Psoas muscle (tissue), 8 donors: ENCODE data around the gene EMC8. TPM values are rescaled to one million over a fixed set of nuclear protein-coding genes. Genes with fewer than 3 reads are reported as not detected.

Experiments
- ATAC-seq, 4 donors: fragments of 200-7000 bp; cut with Tn5 transposase; one replicate each; pipeline ENCODE4 v1.9.1; 2020; ENCODE audit warnings: moderate library complexity in 3 of 4, mild to moderate bottlenecking in 2 of 4
- DNase-seq, 2 donors: peaks; one replicate each; pipeline ENCODE4 v3.0.0-alpha.2; 2020
- H3K27ac ChIP-seq: fragments of 200-600 bp; one replicate; pipeline ENCODE4 v1.8.0; 2022
- H3K27me3 ChIP-seq, 3 donors: fragments of 200-600 bp in 1 of 3; one replicate each; pipeline versions ENCODE4 v1.6.1 to v1.8.0; 2013 to 2022; ENCODE audit warnings: low read length in 2 of 3, mild to moderate bottlenecking in 2 of 3, moderate library complexity in 1 of 3; ENCODE audit not compliant: insufficient read depth in 3 of 3
- H3K36me3 ChIP-seq, 2 donors: fragments of 200-600 bp in 1 of 2; one replicate each; pipeline versions ENCODE4 v1.6.1 to v1.8.0; 2013 to 2022; ENCODE audit warnings: low read depth in 1 of 2, mild to moderate bottlenecking in 1 of 2, moderate library complexity in 1 of 2; ENCODE audit not compliant: insufficient read depth in 1 of 2
- H3K4me1 ChIP-seq: fragments of 200-600 bp; one replicate; pipeline ENCODE4 v1.8.0; 2022
- H3K4me3 ChIP-seq: fragments of 200-600 bp; one replicate; pipeline ENCODE4 v1.8.0; 2022; ENCODE audit warnings: mild to moderate bottlenecking
- H3K9me3 ChIP-seq: fragments of 200-600 bp; one replicate; pipeline ENCODE4 v1.8.0; 2022
- CTCF ChIP-seq: fragments of 200-600 bp; IDR thresholded peaks from one replicate; pipeline ENCODE4 v1.8.0; 2022; ENCODE audit warnings: antibody characterized with exemption
- WGBS, 3 donors: extraction: QIAGEN DNeasy Blood & Tissue Kit; methylation state at CpG; one replicate each; pipeline versions ENCODE4 v1.1.6 to v1.1.7; 2013; 5-methylcytosine and 5-hydroxymethylcytosine counted together
- intact Hi-C, 2 donors: fragments of 100-400 bp; cut with DNase I; formaldehyde crosslinking; loops; one replicate each; pipeline versions ENCODE4 v1.11.0 to v1.14.2; 2022
- polyA plus RNA-seq, 3 donors: library from polyadenylated mRNA; stranded (reverse); fragments of 200-250 nt; gene quantifications; one replicate each; pipeline ENCODE4 v1.2.3, GENCODE V29; 2013
- total RNA-seq, 4 donors: library from RNA; stranded (reverse); fragmentation: NEBNext Ultra II Directional in 2 of 4; extraction: Animal tissue kit (Norgen Biotek cat#: 25700) in 2 of 4; gene quantifications; one replicate each; pipeline versions ENCODE4 v1.2.1 to v1.2.4, GENCODE V29; 2021 to 2023
- donor health status: healthy with polysubstance abuse.
- donor health status: DM: no; HTN: no; CAD: no; lungs with moderate emphysema.
- donor health status: Bipolar disorder and iron deficiency.
- donor health status: healthy.
- donor health status: DM: yes; HTN: yes; CAD: no.
- donor health status: DM: no; HTN: no; CAD: no.
- donor health status: DM: no; HTN: no; CAD: no.
- donor health status: DM: yes; HTN: yes; CAD: no.

The EMC8 gene
- total and polyA plus RNA-seq, 7 donors, result 16.4 to 41.6 (median 24.7) TPM

GRCh38 chr16:85842848-85843247 is 43.5 kb upstream of the EMC8 start:
- H3K27me3 ChIP-seq, result peaks cover 0 to 29% (median 6%) of the 10 kb centered on the region in 3 donors
- no peaks in the 10 kb centered on the region for H3K36me3 ChIP-seq
- DNase-seq, result no peak
- no peak for ATAC-seq
- no peaks in the 10 kb centered on the region for H3K9me3 ChIP-seq
- 87 to 93% (median 90%) methylated on average over 9 of the region's 9 CpGs for WGBS, 3 donors
- H3K27ac ChIP-seq, result no peak overlapping the region
- no peak for TF ChIP-seq CTCF
- intact Hi-C loops, result no loop called here
- no peak overlapping the region for H3K4me3 ChIP-seq
- H3K4me1 ChIP-seq, result no peaks in the 10 kb centered on the region

- ATAC-seq (no peak), DNase-seq (no peak)
- Histone ChIP-seq H3K9me3 (no peaks in the 10 kb centered on the region), H3K27ac (no peak overlapping the region), H3K27me3 (peaks cover 0 to 30% (median 7%) of the 10 kb centered on the region in 3 donors), H3K36me3 (no peaks in the 10 kb centered on the region), H3K4me3 (no peak overlapping the region), H3K4me1 (no peaks in the 10 kb centered on the region)
- no peak for TF ChIP-seq CTCF
- intact Hi-C loops, result no loop called here
- WGBS, 3 donors, result 82 to 90% (median 86%) methylated on average over 9 of the region's 9 CpGs
Observed at GRCh38 chr16:85842435-85842834, 43.1 kb upstream of the EMC8 start.

- Histone ChIP-seq H3K4me1 (no peaks in the 10 kb centered on the region), H3K4me3 (no peak overlapping the region), H3K27me3 (peaks cover 0 to 32% (median 10%) of the 10 kb centered on the region in 3 donors), H3K36me3 (no peaks in the 10 kb centered on the region), H3K9me3 (no peaks in the 10 kb centered on the region), H3K27ac (no peak overlapping the region)
- no peak for DNase-seq
- no peak for TF ChIP-seq CTCF
- no peak for ATAC-seq
- 87 to 91% (median 89%) methylated on average over 10 of the region's 10 CpGs for WGBS, 3 donors
- intact Hi-C loops, result no loop called here
Observed at GRCh38 chr16:85840801-85841200, 41.5 kb upstream of the EMC8 start.

GRCh38 chr16:85840395-85840794 is 41.1 kb upstream of the EMC8 start:
- Histone ChIP-seq H3K4me1 (no peaks in the 10 kb centered on the region), H3K27me3 (peaks cover 0 to 32% (median 10%) of the 10 kb centered on the region in 3 donors), H3K27ac (no peak overlapping the region), H3K36me3 (no peaks in the 10 kb centered on the region), H3K9me3 (no peaks in the 10 kb centered on the region), H3K4me3 (no peak overlapping the region)
- no peak for ATAC-seq
- no peak for DNase-seq
- intact Hi-C loops, result no loop called here
- WGBS, 3 donors, result 82 to 90% (median 86%) methylated on average over 9 of the region's 9 CpGs
- no peak for TF ChIP-seq CTCF

GRCh38 chr16:85839681-85840240 is 40.4 kb upstream of the EMC8 start:
- H3K9me3 ChIP-seq, result no peaks in the 10 kb centered on the region
- H3K27ac ChIP-seq, result no peak overlapping the region
- DNase-seq (no peak), ATAC-seq (no peak)
- H3K4me1 ChIP-seq, result no peaks in the 10 kb centered on the region
- no peak overlapping the region for H3K4me3 ChIP-seq
- H3K27me3 ChIP-seq, result peaks cover 0 to 31% (median 10%) of the 10 kb centered on the region in 3 donors
- no peaks in the 10 kb centered on the region for H3K36me3 ChIP-seq
- WGBS, 3 donors, result 79 to 86% (median 84%) methylated on average over 24 of the region's 24 CpGs
- TF ChIP-seq CTCF, result no peak
- intact Hi-C loops, result no loop called here
